CD4-positive, alpha-beta T cell (primary cell): ENCODE data around the gene BRK1. TPM values are rescaled to one million over a fixed set of nuclear protein-coding genes. Genes with fewer than 3 reads are reported as not detected.
"Not testable (repeated sequence)": the region's sequence is repeated elsewhere in the genome, so short reads cannot be mapped to it uniquely, and the experiment has no call there.

ENCODE experiments used
- ATAC-seq: fragments of 200-7000 bp; cut with Tn5 transposase; one replicate; pipeline ENCODE4 v1.10.0; 2022; ENCODE audit warnings: mild to moderate bottlenecking; ENCODE audit not compliant: poor library complexity
- CTCF ChIA-PET: fragments of 350-600 bp; sonication (Branson Sonifier 250); formaldehyde crosslinking; loops from one replicate; lab custom pipeline; 2021; ENCODE audit warnings: antibody characterized with exemption, inconsistent platforms; lab: Charles Lee
- POLR2A ChIA-PET: fragments of 350-600 bp; sonication (Branson Sonifier 250); formaldehyde crosslinking; loops from one replicate; lab custom pipeline; 2021; ENCODE audit warnings: antibody characterized with exemption, inconsistent platforms; lab: Charles Lee
- DNase-seq, 14 experiments: peaks; one replicate each; pipeline ENCODE4 v3.0.0-alpha.2; 2013 to 2020; ENCODE audit warnings: mixed read lengths in 2 of 14
- H3K27ac ChIP-seq, 2 donors: one replicate each; pipeline versions ENCODE4 v1.5.1 to v1.7.0; 2013; ENCODE audit warnings: low read length in 2 of 2, low read depth in 1 of 2, mild to moderate bottlenecking in 1 of 2
- H3K27me3 ChIP-seq, 2 experiments: 1 replicate in 1 of 2; 2 replicates in 1 of 2; pipeline versions ENCODE4 v1.6.1 to v1.7.0; 2013; ENCODE audit warnings: low read length in 2 of 2, control low read depth in 1 of 2, mild to moderate bottlenecking in 1 of 2, moderate library complexity in 1 of 2; ENCODE audit not compliant: insufficient read depth in 2 of 2, control insufficient read depth in 1 of 2
- H3K36me3 ChIP-seq: one replicate; pipeline ENCODE4 v1.6.1; 2013; ENCODE audit warnings: low read length, control low read depth; ENCODE audit not compliant: insufficient read depth
- H3K4me1 ChIP-seq: one replicate; pipeline ENCODE4 v1.6.1; 2013; ENCODE audit warnings: low read length, control low read depth; ENCODE audit not compliant: insufficient read depth
- H3K4me3 ChIP-seq: one replicate; pipeline ENCODE4 v1.5.1; 2013; ENCODE audit warnings: mild to moderate bottlenecking, low read length, moderate library complexity
- H3K9me3 ChIP-seq, 2 experiments: 1 replicate in 1 of 2; 2 replicates in 1 of 2; pipeline versions ENCODE4 v1.6.1 to v1.7.0; 2013; ENCODE audit warnings: low read length in 2 of 2, mild to moderate bottlenecking in 2 of 2, control low read depth in 1 of 2, moderate library complexity in 1 of 2; ENCODE audit not compliant: control insufficient read depth in 1 of 2, insufficient read depth in 1 of 2
- H3K27ac Mint-ChIP-seq: one replicate; pipeline ENCODE4 v1.8.0; 2020; ENCODE audit warnings: mixed read lengths
- H3K27me3 Mint-ChIP-seq: one replicate; pipeline ENCODE4 v1.8.0; 2021; ENCODE audit warnings: mixed read lengths
- H3K36me3 Mint-ChIP-seq: one replicate; pipeline ENCODE4 v1.8.0; 2021; ENCODE audit warnings: low read depth, mixed read lengths
- H3K4me1 Mint-ChIP-seq: one replicate; pipeline ENCODE4 v1.8.0; 2021; ENCODE audit warnings: low read depth, mixed read lengths
- H3K4me3 Mint-ChIP-seq: one replicate; pipeline ENCODE4 v1.8.0; 2020; ENCODE audit warnings: mild to moderate bottlenecking, mixed read lengths
- H3K9me3 Mint-ChIP-seq: one replicate; pipeline ENCODE4 v1.8.0; 2020; ENCODE audit warnings: mixed read lengths
- CTCF ChIP-seq: fragments of 200-600 bp; IDR thresholded peaks from one replicate; pipeline ENCODE4 v1.8.0; 2022; ENCODE audit warnings: antibody characterized with exemption, mild to moderate bottlenecking
- intact Hi-C, 2 experiments: fragments of 100-400 bp; cut with DNase I in 1 of 2; cut with micrococcal nuclease in 1 of 2; formaldehyde crosslinking; loops; one replicate each; pipeline versions ENCODE4 v1.15.1 to v1.9.0; 2023 to 2025; cut with DNase I, micrococcal nuclease
- total RNA-seq, 174 experiments: library from RNA in 2 of 174; stranded (reverse) in 2 of 174; gene quantifications; one replicate each; pipeline ENCODE4 v1.2.3 and lab custom pipeline; 2021 to 2026

BRK1 gene
- total RNA-seq, 2 experiments from 2014 or later = 33.1 to 33.8 TPM

GRCh38 chr3:10090179-10090578 is 25.3 kb upstream of the BRK1 start:
- peaks cover 17% of the 10 kb centered on the region for H3K36me3 ChIP-seq
- CTCF ChIA-PET = no interaction called here

DNA sequence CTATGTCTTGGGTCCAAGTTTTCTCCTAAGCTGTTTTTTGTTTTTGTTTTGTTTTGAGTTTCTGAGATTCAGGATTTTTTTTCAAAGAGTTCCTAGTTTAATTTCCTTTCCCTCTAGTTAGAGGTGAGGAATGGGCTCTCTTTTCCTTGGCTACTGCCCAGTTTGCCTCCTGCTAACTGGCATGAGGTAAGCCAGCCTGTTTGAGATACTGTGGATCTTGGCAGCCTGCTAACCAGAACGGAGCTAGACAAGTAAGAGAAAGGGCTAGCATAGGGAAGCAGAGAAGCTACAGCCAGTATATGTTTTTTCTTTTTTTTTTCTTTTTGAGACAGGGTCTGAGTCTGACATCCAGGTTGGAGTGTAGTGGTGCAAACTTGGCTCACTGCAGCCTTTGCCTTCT is 24.7 kb upstream of the BRK1 start:
- H3K4me1 Mint-ChIP-seq, H3K4me1 ChIP-seq, H3K9me3 ChIP-seq, DNase-seq, H3K27ac Mint-ChIP-seq, H3K27me3 Mint-ChIP-seq, H3K4me3 Mint-ChIP-seq, H3K9me3 Mint-ChIP-seq, CTCF ChIA-PET, H3K4me3 ChIP-seq, H3K27ac ChIP-seq, POLR2A ChIA-PET, H3K27me3 ChIP-seq, ATAC-seq, intact Hi-C loops: not testable (repeated sequence)
- H3K36me3 ChIP-seq = peaks cover 17% of the 10 kb centered on the region
- peaks cover 34% of the 10 kb centered on the region for H3K36me3 Mint-ChIP-seq

More at GRCh38 chr3:10090179-10090578, 25.3 kb upstream of the BRK1 start:
- Mint-ChIP-seq H3K9me3 (no peaks in the 10 kb centered on the region), H3K27me3 (no peaks in the 10 kb centered on the region), H3K4me3 (no peak overlapping the region), H3K36me3 (peaks cover 34% of the 10 kb centered on the region), H3K4me1 (no peaks in the 10 kb centered on the region), H3K27ac (no peak overlapping the region)
- Histone ChIP-seq H3K27ac (no peak overlapping the region), H3K9me3 (no peaks in the 10 kb centered on the region), H3K27me3 (no peaks in the 10 kb centered on the region), H3K4me1 (no peaks in the 10 kb centered on the region), H3K4me3 (no peak overlapping the region)
- POLR2A ChIA-PET = no interaction called here
- ATAC-seq (no peak), DNase-seq (no peak)
- no peak for TF ChIP-seq CTCF
- intact Hi-C loops = no loop called here

DNA sequence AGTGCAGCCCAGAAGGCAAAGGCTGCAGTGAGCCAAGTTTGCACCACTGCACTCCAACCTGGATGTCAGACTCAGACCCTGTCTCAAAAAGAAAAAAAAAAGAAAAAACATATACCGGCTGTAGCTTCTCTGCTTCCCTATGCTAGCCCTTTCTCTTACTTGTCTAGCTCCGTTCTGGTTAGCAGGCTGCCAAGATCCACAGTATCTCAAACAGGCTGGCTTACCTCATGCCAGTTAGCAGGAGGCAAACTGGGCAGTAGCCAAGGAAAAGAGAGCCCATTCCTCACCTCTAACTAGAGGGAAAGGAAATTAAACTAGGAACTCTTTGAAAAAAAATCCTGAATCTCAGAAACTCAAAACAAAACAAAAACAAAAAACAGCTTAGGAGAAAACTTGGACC is 24.1 kb upstream of the BRK1 start:
- H3K36me3 Mint-ChIP-seq = peaks cover 34% of the 10 kb centered on the region
- H3K27ac ChIP-seq, H3K27me3 Mint-ChIP-seq, CTCF ChIA-PET, H3K27me3 ChIP-seq, H3K4me1 ChIP-seq, H3K9me3 Mint-ChIP-seq, intact Hi-C loops, H3K4me1 Mint-ChIP-seq, H3K4me3 Mint-ChIP-seq, H3K4me3 ChIP-seq, DNase-seq, POLR2A ChIA-PET, H3K9me3 ChIP-seq, H3K27ac Mint-ChIP-seq, ATAC-seq: not testable (repeated sequence)
- H3K36me3 ChIP-seq = peaks cover 17% of the 10 kb centered on the region

- H3K9me3 ChIP-seq = no peaks in the 10 kb centered on the region
- POLR2A ChIA-PET = no interaction called here
- no peak overlapping the region for H3K27ac ChIP-seq
- TF ChIP-seq CTCF = no peak
- intact Hi-C loops = no loop called here
- H3K36me3 ChIP-seq = peaks cover 14% of the 10 kb centered on the region
- Mint-ChIP-seq H3K9me3 (no peaks in the 10 kb centered on the region), H3K27ac (no peak overlapping the region), H3K27me3 (no peaks in the 10 kb centered on the region), H3K36me3 (peaks cover 23% of the 10 kb centered on the region), H3K4me3 (no peak overlapping the region), H3K4me1 (no peaks in the 10 kb centered on the region)
- CTCF ChIA-PET = no interaction called here
- DNase-seq (no peak), ATAC-seq (no peak)
- no peaks in the 10 kb centered on the region for H3K4me1 ChIP-seq
- no peak overlapping the region for H3K4me3 ChIP-seq
- no peaks in the 10 kb centered on the region for H3K27me3 ChIP-seq
Measured at GRCh38 chr3:10093678-10094077, 21.8 kb upstream of the BRK1 start.
